Kidney (tissue), 14 donors: ENCODE results near the gene TRIM9. TPM values are rescaled to one million over a fixed set of nuclear protein-coding genes. Genes with fewer than 3 reads are reported as not detected.

Experiments
- DNase-seq, 5 donors: peaks; one replicate each; pipeline ENCODE4 v3.0.0-alpha.2; 2013 to 2020
- FAIRE-seq: peaks from 2 replicates; lab custom pipeline; 2012; peaks lifted over from hg19 to GRCh38; lab: Jason Lieb, UNC
- H3K27ac ChIP-seq, 2 donors: one replicate each; pipeline ENCODE4 v1.7.0; 2013; ENCODE audit warnings: low read depth in 2 of 2, low read length in 2 of 2, inconsistent platforms in 1 of 2
- H3K27me3 ChIP-seq: one replicate; pipeline ENCODE4 v1.7.1; 2013; ENCODE audit warnings: low read length, inconsistent platforms; ENCODE audit not compliant: control insufficient read depth, insufficient read depth
- H3K36me3 ChIP-seq, 3 donors: one replicate each; pipeline versions ENCODE4 v1.7.0 to v1.7.1; 2013; ENCODE audit warnings: low read length in 3 of 3, control low read depth in 1 of 3, inconsistent platforms in 1 of 3; ENCODE audit not compliant: insufficient read depth in 3 of 3, control insufficient read depth in 2 of 3
- H3K4me1 ChIP-seq, 3 donors: one replicate each; pipeline versions ENCODE4 v1.7.0 to v1.7.1; 2013; ENCODE audit warnings: low read length in 3 of 3, inconsistent platforms in 1 of 3, low read depth in 1 of 3; ENCODE audit not compliant: control insufficient read depth in 2 of 3, insufficient read depth in 2 of 3
- H3K4me3 ChIP-seq, 3 donors: one replicate each; pipeline versions ENCODE4 v1.7.0 to v1.8.1; 2013; ENCODE audit warnings: low read length in 3 of 3, control low read depth in 1 of 3, inconsistent platforms in 1 of 3
- H3K9ac ChIP-seq, 3 donors: one replicate each; pipeline versions ENCODE4 v1.7.0 to v1.7.1; 2013; ENCODE audit warnings: low read length in 3 of 3, control low read depth in 1 of 3, inconsistent platforms in 1 of 3
- H3K9me3 ChIP-seq, 3 donors: one replicate each; pipeline versions ENCODE4 v1.7.0 to v1.7.1; 2013; ENCODE audit warnings: low read length in 3 of 3, control low read depth in 1 of 3, inconsistent platforms in 1 of 3; ENCODE audit not compliant: control insufficient read depth in 2 of 3, insufficient read depth in 1 of 3
- CTCF ChIP-seq: IDR thresholded peaks from 3 replicates; pipeline ENCODE4 v1.5.1; 2012; ENCODE audit warnings: mild to moderate bottlenecking, moderate library complexity, borderline replicate concordance; ENCODE audit not compliant: insufficient read depth; ENCODE audit errors: extremely low read depth
- intact Hi-C: fragments of 100-400 bp; cut with DNase I; formaldehyde crosslinking; loops from one replicate; pipeline ENCODE4 v1.11.1; 2022
- polyA plus RNA-seq: library from polyadenylated mRNA; stranded (reverse); fragments of 350-450 nt; fragmentation: Illumina TruSeq; extraction: RNeasy Lipid Tissue Mini Kit (QIAGEN cat#74804); gene quantifications from one replicate; pipeline ENCODE4 v1.2.3, GENCODE V29; 2014; ENCODE audit warnings: low read depth, low replicate concordance; ENCODE audit not compliant: insufficient read depth
- total RNA-seq: library from RNA; stranded (reverse); fragmentation: NEBNext Ultra II Directional; extraction: Animal tissue kit (Norgen Biotek cat#: 25700); gene quantifications from one replicate; pipeline ENCODE4 v1.2.1, GENCODE V29; 2021
- donor health status: control.
- donor health status: control.
- donor health status: control.
- donor health status: control.
- donor health status: control.
- donor health status: DM: yes; HTN: yes; CAD: no.
- donor health status: Normal renal cell carcinoma (clear cell type).

TRIM9 gene
- total and polyA plus RNA-seq, 2 donors from 2014 or later, result 0.67 to 2.0 TPM

GRCh38 chr14:50970886-50971781, 123.8 kb downstream of the TRIM9 start:
- Histone ChIP-seq H3K4me1 (no peaks in the 10 kb centered on the region), H3K9me3 (no peaks in the 10 kb centered on the region), H3K27ac (no peak overlapping the region), H3K27me3 (no peaks in the 10 kb centered on the region), H3K9ac (no peak overlapping the region), H3K36me3 (no peaks in the 10 kb centered on the region), H3K4me3 (no peak overlapping the region)
- FAIRE-seq (no peak), DNase-seq (no peak)
- intact Hi-C loops, result no loop called here
- no peak for TF ChIP-seq CTCF

- FAIRE-seq (no peak), DNase-seq (peak in 1 of 5 donors; percentile 34)
- Histone ChIP-seq H3K4me1 (peaks cover 0 to 1% (median 0%) of the 10 kb centered on the region in 3 donors), H3K9ac (no peak overlapping the region), H3K27me3 (no peaks in the 10 kb centered on the region), H3K27ac (no peak overlapping the region), H3K9me3 (no peaks in the 10 kb centered on the region), H3K4me3 (no peak overlapping the region), H3K36me3 (no peaks in the 10 kb centered on the region)
- intact Hi-C loops, result no loop called here
- TF ChIP-seq CTCF, result no peak
These were observed 127.1 kb downstream of the TRIM9 start for GRCh38 chr14:50967790-50968189.

GRCh38 chr14:50967103-50967502, 127.8 kb downstream of the TRIM9 start:
- H3K36me3 ChIP-seq, result no peaks in the 10 kb centered on the region
- no peak overlapping the region for H3K9ac ChIP-seq
- no peaks in the 10 kb centered on the region for H3K9me3 ChIP-seq
- H3K4me3 ChIP-seq, result no peak overlapping the region
- no peak overlapping the region for H3K27ac ChIP-seq
- H3K27me3 ChIP-seq, result no peaks in the 10 kb centered on the region
- peaks cover 0 to 2% (median 0%) of the 10 kb centered on the region in 3 donors for H3K4me1 ChIP-seq
- DNase-seq (no peak), FAIRE-seq (no peak)
- TF ChIP-seq CTCF, result no peak
- intact Hi-C loops, result no loop called here
